Spleen (tissue), 11 donors: ENCODE data around the gene TRABD2B. TPM values are rescaled to one million over a fixed set of nuclear protein-coding genes. Genes with fewer than 3 reads are reported as not detected.
A peak's percentile ranks its signal among the peaks of the same experiment; 100 is the strongest.

ENCODE experiments used
- DNase-seq: peaks from one replicate; pipeline ENCODE4 v3.0.0-alpha.2; 2020
- H3K27ac ChIP-seq, 8 donors: fragments of 200-600 bp; sonication (generic) in 7 of 8; 1 replicate in 4 of 8; 2 replicates in 4 of 8; pipeline versions ENCODE4 v1.5.0 to v1.8.0; 2016 to 2021; ENCODE audit warnings: inconsistent platforms in 4 of 8, mild to moderate bottlenecking in 4 of 8, moderate library complexity in 1 of 8
- H3K27me3 ChIP-seq, 7 donors: fragments of 200-600 bp; sonication (generic) in 6 of 7; replicated peaks in 1 of 7; 1 replicate in 4 of 7; 2 replicates in 3 of 7; pipeline versions ENCODE4 v1.5.0 to v1.8.0; 2016 to 2021; ENCODE audit warnings: inconsistent platforms in 3 of 7, mild to moderate bottlenecking in 1 of 7
- H3K36me3 ChIP-seq, 6 donors: fragments of 200-600 bp; sonication (generic) in 5 of 6; 1 replicate in 4 of 6; 2 replicates in 2 of 6; pipeline versions ENCODE4 v1.5.0 to v1.8.0; 2016 to 2021; ENCODE audit warnings: inconsistent platforms in 2 of 6
- H3K4me1 ChIP-seq, 6 donors: fragments of 200-600 bp; sonication (generic) in 5 of 6; 1 replicate in 3 of 6; 2 replicates in 3 of 6; pipeline versions ENCODE4 v1.5.0 to v1.8.0; 2016 to 2021; ENCODE audit warnings: inconsistent platforms in 3 of 6
- H3K4me3 ChIP-seq, 8 donors: fragments of 200-600 bp; sonication (generic) in 7 of 8; 1 replicate in 4 of 8; 2 replicates in 4 of 8; pipeline versions ENCODE4 v1.5.0 to v1.8.0; 2016 to 2021; ENCODE audit warnings: inconsistent platforms in 4 of 8, mild to moderate bottlenecking in 4 of 8, moderate library complexity in 2 of 8
- H3K9me3 ChIP-seq, 8 donors: fragments of 200-600 bp; sonication (generic) in 7 of 8; 1 replicate in 4 of 8; 2 replicates in 4 of 8; pipeline versions ENCODE4 v1.5.0 to v1.8.0; 2016 to 2021; ENCODE audit warnings: inconsistent platforms in 4 of 8
- POLR2A ChIP-seq, 3 donors: fragments of 450-650 bp; IDR thresholded peaks; one replicate each; pipeline ENCODE4 v1.5.1; 2017; ENCODE audit warnings: antibody characterized with exemption in 3 of 3, mild to moderate bottlenecking in 1 of 3
- POLR2AphosphoS5 ChIP-seq, 3 donors: sonication (generic); formaldehyde crosslinking; IDR thresholded peaks; one replicate each; pipeline ENCODE4 v1.5.1; 2017; ENCODE audit warnings: antibody characterized with exemption in 3 of 3
- WGBS, 5 donors: extraction: QIAGEN DNeasy Blood & Tissue Kit in 3 of 5; methylation state at CpG; one replicate each; pipeline versions ENCODE4 v1.1.5 to v1.1.7; 2013 to 2018; 5-methylcytosine and 5-hydroxymethylcytosine counted together
- intact Hi-C: fragments of 100-400 bp; cut with DNase I; formaldehyde crosslinking; loops from one replicate; pipeline ENCODE4 v1.15.0; 2023; ENCODE audit warnings: low total_unique reads
- polyA plus RNA-seq, 3 donors: library from polyadenylated mRNA; stranded (reverse); fragments of 200-250 nt; gene quantifications; one replicate each; pipeline ENCODE4 v1.2.1, GENCODE V29; 2013
- total RNA-seq, 7 donors: library from RNA; depleted of rRNA in 3 of 7; stranded (reverse); fragments of >200 nt in 3 of 7; fragmentation: NEBNext Ultra II Directional in 4 of 7; extraction: Animal tissue kit (Norgen Biotek cat#: 25700) in 4 of 7; gene quantifications; one replicate each; pipeline versions ENCODE4 v1.1.0 to v1.2.1, GENCODE V29; 2016 to 2021
- TF ChIP-seq, protein P1 (sequence below), 11 experiments: fragments of 200-600 bp in 7 of 11; fragments of 450-650 bp in 4 of 11; sonication (generic) in 4 of 11; IDR thresholded peaks in 8 of 11; conservative IDR thresholded peaks in 3 of 11; 1 replicate in 7 of 11; 2 replicates in 4 of 11; pipeline versions ENCODE4 v1.4.0 to v1.8.0; 2016 to 2021; ENCODE audit warnings: antibody characterized with exemption in 11 of 11, inconsistent platforms in 4 of 11, mild to moderate bottlenecking in 1 of 11
- donor health status: healthy with polysubstance abuse.
- donor health status: DM: no; HTN: no; CAD: no; lungs with moderate emphysema.
- donor health status: DM: no; HTN: no; CAD: no.
- donor health status: Bipolar disorder and iron deficiency.
- donor health status: healthy.
- donor health status: DM: no; HTN: no; CAD: no.
- donor health status: DM: yes; HTN: yes; CAD: no.

TRABD2B gene
- total and polyA plus RNA-seq, 10 donors = 0.11 to 3.5 (median 0.64) TPM

DNA sequence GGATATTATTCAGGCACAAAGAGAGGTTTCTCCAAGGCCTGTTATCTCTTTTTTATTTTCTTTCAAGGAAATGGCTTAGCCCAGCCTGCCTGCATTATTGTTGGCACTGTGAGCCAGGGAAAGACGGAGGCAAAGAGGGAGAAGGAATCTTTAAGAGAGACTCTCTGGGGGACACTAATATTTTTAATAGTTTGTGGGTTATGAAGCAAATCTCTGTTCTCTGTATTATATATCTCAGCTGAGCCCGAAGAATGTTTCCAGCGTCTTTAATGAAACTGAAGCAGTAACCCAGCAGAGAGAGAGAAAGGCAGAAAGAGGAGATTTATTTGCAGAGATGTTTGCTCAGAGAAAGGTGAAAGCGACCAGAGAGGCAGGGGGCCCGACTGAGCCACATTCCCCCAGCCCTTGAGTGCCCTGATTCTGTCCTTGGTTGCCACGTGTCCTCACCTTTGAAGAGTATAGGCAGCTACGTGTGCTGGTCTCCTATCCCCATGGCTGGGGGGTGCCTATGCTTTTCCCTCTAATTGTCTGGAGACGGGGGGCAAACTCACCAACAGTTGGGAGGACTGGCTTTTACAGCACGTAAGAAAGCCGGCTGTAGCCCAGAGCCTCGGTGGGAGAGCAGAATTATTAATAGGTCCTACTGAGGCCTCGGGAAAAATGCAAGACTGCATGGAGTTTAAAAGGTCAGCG is 166.4 kb downstream of the TRABD2B start:
- Histone ChIP-seq H3K4me3 (no peak overlapping the region), H3K27me3 (peaks cover 0 to 23% (median 0%) of the 10 kb centered on the region in 7 donors), H3K4me1 (no peaks in the 10 kb centered on the region), H3K9me3 (peaks cover 0 to 17% (median 12%) of the 10 kb centered on the region in 8 donors), H3K36me3 (no peaks in the 10 kb centered on the region), H3K27ac (no peak overlapping the region)
- 73 to 83% (median 81%) methylated on average over 13 of the region's 13 CpGs for WGBS, 5 donors
- intact Hi-C loops = no loop called here
- DNase-seq = no peak
- TF ChIP-seq POLR2A (IDR thresholded peaks at IDR 0.05) = no peak
- TF ChIP-seq, protein P1, sequence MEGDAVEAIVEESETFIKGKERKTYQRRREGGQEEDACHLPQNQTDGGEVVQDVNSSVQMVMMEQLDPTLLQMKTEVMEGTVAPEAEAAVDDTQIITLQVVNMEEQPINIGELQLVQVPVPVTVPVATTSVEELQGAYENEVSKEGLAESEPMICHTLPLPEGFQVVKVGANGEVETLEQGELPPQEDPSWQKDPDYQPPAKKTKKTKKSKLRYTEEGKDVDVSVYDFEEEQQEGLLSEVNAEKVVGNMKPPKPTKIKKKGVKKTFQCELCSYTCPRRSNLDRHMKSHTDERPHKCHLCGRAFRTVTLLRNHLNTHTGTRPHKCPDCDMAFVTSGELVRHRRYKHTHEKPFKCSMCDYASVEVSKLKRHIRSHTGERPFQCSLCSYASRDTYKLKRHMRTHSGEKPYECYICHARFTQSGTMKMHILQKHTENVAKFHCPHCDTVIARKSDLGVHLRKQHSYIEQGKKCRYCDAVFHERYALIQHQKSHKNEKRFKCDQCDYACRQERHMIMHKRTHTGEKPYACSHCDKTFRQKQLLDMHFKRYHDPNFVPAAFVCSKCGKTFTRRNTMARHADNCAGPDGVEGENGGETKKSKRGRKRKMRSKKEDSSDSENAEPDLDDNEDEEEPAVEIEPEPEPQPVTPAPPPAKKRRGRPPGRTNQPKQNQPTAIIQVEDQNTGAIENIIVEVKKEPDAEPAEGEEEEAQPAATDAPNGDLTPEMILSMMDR (IDR thresholded peaks at IDR 0.05 in 8 of 11, conservative IDR thresholded peaks at IDR 0.05 in 3 of 11) = no peak
- no peak for TF ChIP-seq POLR2AphosphoS5 (IDR thresholded peaks at IDR 0.05)

GRCh38 chr1:47830021-47830420 is 167.2 kb downstream of the TRABD2B start:
- DNase-seq = peak; percentile 32
- Histone ChIP-seq H3K27ac (no peak overlapping the region), H3K36me3 (no peaks in the 10 kb centered on the region), H3K4me3 (no peak overlapping the region), H3K4me1 (no peaks in the 10 kb centered on the region), H3K9me3 (peaks cover 0 to 10% (median 5%) of the 10 kb centered on the region in 8 donors), H3K27me3 (peaks cover 0 to 23% (median 0%) of the 10 kb centered on the region in 7 donors)
- WGBS, 5 donors = 68 to 80% (median 70%) methylated on average over 4 of the region's 4 CpGs
- intact Hi-C loops = no loop called here
- TF ChIP-seq POLR2A (IDR thresholded peaks at IDR 0.05) (no peak), POLR2AphosphoS5 (IDR thresholded peaks at IDR 0.05) (no peak)
- TF ChIP-seq, protein P1 (IDR thresholded peaks at IDR 0.05 in 8 of 11, conservative IDR thresholded peaks at IDR 0.05 in 3 of 11) = no peak

DNA sequence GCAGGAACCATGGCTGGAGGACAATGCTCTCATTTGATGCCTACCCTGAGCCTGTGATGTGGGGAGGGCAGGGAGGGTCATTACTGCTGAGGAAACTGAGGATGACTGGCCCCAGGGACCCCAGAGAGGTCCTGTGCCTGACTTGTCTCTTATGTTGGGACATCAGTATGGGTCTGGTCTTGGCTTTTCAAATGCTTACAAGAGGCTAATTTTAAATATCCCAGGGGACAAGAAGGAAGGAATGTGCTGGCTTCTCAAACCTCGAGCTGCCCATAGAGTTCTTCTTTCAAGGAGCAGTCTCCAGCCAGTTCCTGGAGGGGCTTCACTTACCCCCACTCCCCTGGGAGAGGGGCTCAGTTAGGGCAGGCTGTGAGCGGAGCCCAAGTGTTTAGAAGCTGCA is 168.2 kb downstream of the TRABD2B start:
- WGBS, 5 donors = 76 to 100% (median 83%) methylated on average over 1 to 2 of the region's 2 CpGs
- intact Hi-C loops = no loop called here
- Histone ChIP-seq H3K27me3 (peaks cover 0 to 23% (median 0%) of the 10 kb centered on the region in 7 donors), H3K9me3 (peaks cover 0 to 3% (median 0%) of the 10 kb centered on the region in 8 donors), H3K36me3 (no peaks in the 10 kb centered on the region), H3K27ac (no peak overlapping the region), H3K4me1 (no peaks in the 10 kb centered on the region), H3K4me3 (no peak overlapping the region)
- TF ChIP-seq POLR2AphosphoS5 (IDR thresholded peaks at IDR 0.05) (no peak), POLR2A (IDR thresholded peaks at IDR 0.05) (no peak)
- TF ChIP-seq, protein P1 (IDR thresholded peaks at IDR 0.05 in 8 of 11, conservative IDR thresholded peaks at IDR 0.05 in 3 of 11) = no peak
- no peak for DNase-seq

DNA sequence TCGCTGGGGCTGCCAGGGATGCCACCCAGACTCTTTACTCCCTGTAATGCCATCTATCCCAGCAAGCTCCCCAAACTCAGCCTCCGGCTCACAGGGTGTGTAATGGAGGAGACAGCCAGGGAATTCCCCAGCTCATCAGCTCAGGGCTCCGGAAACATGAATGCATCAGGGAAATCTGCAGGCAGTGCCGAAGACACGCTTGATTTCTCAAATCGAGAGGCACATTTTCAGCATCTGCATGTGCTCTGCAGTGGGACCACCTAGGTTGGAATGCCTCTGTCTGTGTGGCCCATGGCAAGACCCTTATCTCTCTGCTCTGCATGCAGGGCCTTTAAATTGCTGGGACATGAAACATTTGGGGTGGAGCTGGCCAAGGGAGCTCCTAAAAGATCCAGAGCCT is 170.1 kb downstream of the TRABD2B start:
- Histone ChIP-seq H3K9me3 (no peaks in the 10 kb centered on the region), H3K36me3 (no peaks in the 10 kb centered on the region), H3K4me3 (no peak overlapping the region), H3K27me3 (peaks cover 0 to 16% (median 0%) of the 10 kb centered on the region in 7 donors), H3K27ac (no peak overlapping the region), H3K4me1 (no peaks in the 10 kb centered on the region)
- DNase-seq = no peak
- TF ChIP-seq, protein P1 (IDR thresholded peaks at IDR 0.05 in 8 of 11, conservative IDR thresholded peaks at IDR 0.05 in 3 of 11) = no peak
- no peak for TF ChIP-seq POLR2AphosphoS5 (IDR thresholded peaks at IDR 0.05)
- TF ChIP-seq POLR2A (IDR thresholded peaks at IDR 0.05) = no peak
- intact Hi-C loops = no loop called here
- WGBS, 5 donors = 82 to 93% (median 88%) methylated on average over 5 to 6 of the region's 6 CpGs
